ENCODE results near the gene FBXO8.

Gene FBXO8

GRCh38 chr4:174212061-174212460, 71.4 kb downstream of the FBXO8 start:
- Histone ChIP-seq H3K27ac (no peak overlapping the region), H3K27me3 (peaks cover 100% of the 10 kb centered on the region), H3K9me3 (no peaks in the 10 kb centered on the region), H3K4me3 (ENCODE audit: low read depth in 1 of 2, low read length in 1 of 2) (no peak overlapping the region), H3K36me3 (no peaks in the 10 kb centered on the region), H3K4me1 (ENCODE audit: control insufficient read depth in 1 of 2, insufficient read depth in 1 of 2, low read depth in 1 of 2, low read length in 1 of 2) (peaks cover 0 to 10% of the 10 kb centered on the region in 2 experiments)
- TF ChIP-seq CTCF (IDR thresholded peaks at IDR 0.05): no peak

GRCh38 chr4:174211622-174212044, 71.8 kb downstream of the FBXO8 start:
- H3K27ac ChIP-seq: no peak overlapping the region
- TF ChIP-seq CTCF (IDR thresholded peaks at IDR 0.05): no peak
- H3K27me3 ChIP-seq: peaks cover 100% of the 10 kb centered on the region
- no peaks in the 10 kb centered on the region for H3K36me3 ChIP-seq
- no peak overlapping the region for H3K4me3 ChIP-seq (ENCODE audit: low read depth in 1 of 2, low read length in 1 of 2)
- peaks cover 0 to 10% of the 10 kb centered on the region in 2 experiments for H3K4me1 ChIP-seq (ENCODE audit: control insufficient read depth in 1 of 2, insufficient read depth in 1 of 2, low read depth in 1 of 2, low read length in 1 of 2)
- H3K9me3 ChIP-seq: no peaks in the 10 kb centered on the region

GRCh38 chr4:174210952-174211490, 72.4 kb downstream of the FBXO8 start:
- Histone ChIP-seq H3K4me3 (ENCODE audit: low read depth in 1 of 2, low read length in 1 of 2) (no peak overlapping the region), H3K27ac (no peak overlapping the region), H3K4me1 (ENCODE audit: control insufficient read depth in 1 of 2, insufficient read depth in 1 of 2, low read depth in 1 of 2, low read length in 1 of 2) (peaks cover 0 to 10% of the 10 kb centered on the region in 2 experiments), H3K36me3 (no peaks in the 10 kb centered on the region), H3K27me3 (peaks cover 100% of the 10 kb centered on the region), H3K9me3 (no peaks in the 10 kb centered on the region)
- TF ChIP-seq CTCF (IDR thresholded peaks at IDR 0.05): no peak

- peaks cover 96% of the 10 kb centered on the region for H3K27me3 ChIP-seq
- H3K4me1 ChIP-seq (ENCODE audit: control insufficient read depth in 1 of 2, insufficient read depth in 1 of 2, low read depth in 1 of 2, low read length in 1 of 2): peaks cover 0 to 10% of the 10 kb centered on the region in 2 experiments
- no peaks in the 10 kb centered on the region for H3K9me3 ChIP-seq
- H3K4me3 ChIP-seq (ENCODE audit: low read depth in 1 of 2, low read length in 1 of 2): no peak overlapping the region
- no peak overlapping the region for H3K27ac ChIP-seq
- H3K36me3 ChIP-seq: no peaks in the 10 kb centered on the region
- no peak for TF ChIP-seq CTCF (IDR thresholded peaks at IDR 0.05)
Observed at GRCh38 chr4:174210354-174210753, 73.1 kb downstream of the FBXO8 start.

GRCh38 chr4:174209341-174209740, 74.1 kb downstream of the FBXO8 start:
- H3K27me3 ChIP-seq: peaks cover 93% of the 10 kb centered on the region
- H3K36me3 ChIP-seq: no peaks in the 10 kb centered on the region
- H3K9me3 ChIP-seq: no peaks in the 10 kb centered on the region
- peaks cover 0 to 4% of the 10 kb centered on the region in 2 experiments for H3K4me1 ChIP-seq (ENCODE audit: control insufficient read depth in 1 of 2, insufficient read depth in 1 of 2, low read depth in 1 of 2, low read length in 1 of 2)
- no peak overlapping the region for H3K27ac ChIP-seq
- no peak overlapping the region for H3K4me3 ChIP-seq (ENCODE audit: low read depth in 1 of 2, low read length in 1 of 2)
- TF ChIP-seq CTCF (IDR thresholded peaks at IDR 0.05): no peak

All from neutrophil (primary cell).